PC-9 (cell line): ENCODE data around the gene SRGN.

Source experiments
- CTCF ChIP-seq: fragments of 200-600 bp; sonication (generic); conservative IDR thresholded peaks from 2 replicates; pipeline ENCODE4 v1.6.1; 2017; ENCODE audit warnings: mixed run types, antibody characterized with exemption, mild to moderate bottlenecking, moderate library complexity
- EZH2 ChIP-seq: fragments of 200-600 bp; sonication (generic); IDR thresholded peaks from 2 replicates; pipeline ENCODE4 v1.8.0; 2017; ENCODE audit warnings: antibody characterized with exemption, low read depth

DNA sequence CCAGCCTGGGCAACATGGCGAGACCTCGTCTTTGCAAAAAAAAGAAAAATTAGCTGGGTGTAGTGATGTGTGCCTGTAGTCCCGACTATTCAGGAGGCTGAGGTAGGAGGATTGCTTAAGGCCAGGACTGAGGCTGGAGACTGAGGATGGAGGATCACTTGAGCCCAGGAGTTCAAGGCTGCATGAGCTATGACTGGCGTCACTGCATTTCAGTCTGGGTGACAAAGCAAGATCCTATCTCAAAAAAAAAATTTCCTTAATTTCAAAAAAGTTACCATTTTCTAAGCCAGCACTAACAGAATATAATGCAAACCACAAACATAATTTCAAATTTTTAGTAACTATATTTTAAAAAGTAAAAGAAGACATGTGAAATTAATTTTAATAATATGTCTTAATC is 13.4 kb upstream of the SRGN start:
- TF ChIP-seq CTCF = no peak
- TF ChIP-seq EZH2 = no peak
